OCI-LY1 (cell line): ENCODE measurements around the gene PDLIM5.

Experiments used
- CTCF ChIP-seq: fragments of 200-600 bp; sonication (generic), shearing (Covaris generic); IDR thresholded peaks from 2 replicates; pipeline ENCODE4 v1.5.1; 2017; ENCODE audit warnings: mild to moderate bottlenecking, antibody characterized with exemption, low read length, moderate library complexity, mixed read lengths
- EZH2 ChIP-seq: fragments of 200-600 bp; sonication (generic), shearing (Covaris generic); IDR thresholded peaks from 2 replicates; pipeline ENCODE4 v1.8.0; 2017; ENCODE audit warnings: borderline replicate concordance, mixed run types, mild to moderate bottlenecking, antibody characterized with exemption, low read length, moderate library complexity, mixed read lengths

- TF ChIP-seq CTCF (no peak), EZH2 (no peak)
Observed at GRCh38 chr4:94536649-94537469, 85.1 kb downstream of the PDLIM5 start.
